A549 treated with CORT108297 at 1 μM for 4 hours (cell line): ENCODE measurements around the gene HHLA2. TPM values are rescaled to one million over a fixed set of nuclear protein-coding genes. Genes with fewer than 3 reads are reported as not detected.

Experiments
- total RNA-seq: library from RNA; stranded (reverse); fragments of 200-300 nt; extraction: Qiagen RNA extraction; gene quantifications from 5 replicates; pipeline ENCODE4 v1.2.3, GENCODE V29; 2022

The HHLA2 gene, protein sequence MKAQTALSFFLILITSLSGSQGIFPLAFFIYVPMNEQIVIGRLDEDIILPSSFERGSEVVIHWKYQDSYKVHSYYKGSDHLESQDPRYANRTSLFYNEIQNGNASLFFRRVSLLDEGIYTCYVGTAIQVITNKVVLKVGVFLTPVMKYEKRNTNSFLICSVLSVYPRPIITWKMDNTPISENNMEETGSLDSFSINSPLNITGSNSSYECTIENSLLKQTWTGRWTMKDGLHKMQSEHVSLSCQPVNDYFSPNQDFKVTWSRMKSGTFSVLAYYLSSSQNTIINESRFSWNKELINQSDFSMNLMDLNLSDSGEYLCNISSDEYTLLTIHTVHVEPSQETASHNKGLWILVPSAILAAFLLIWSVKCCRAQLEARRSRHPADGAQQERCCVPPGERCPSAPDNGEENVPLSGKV
- total RNA-seq: 0.04 to 0.13 TPM (median 0.08 TPM) in 3 of 5 replicates, not detected in the others

DNA sequence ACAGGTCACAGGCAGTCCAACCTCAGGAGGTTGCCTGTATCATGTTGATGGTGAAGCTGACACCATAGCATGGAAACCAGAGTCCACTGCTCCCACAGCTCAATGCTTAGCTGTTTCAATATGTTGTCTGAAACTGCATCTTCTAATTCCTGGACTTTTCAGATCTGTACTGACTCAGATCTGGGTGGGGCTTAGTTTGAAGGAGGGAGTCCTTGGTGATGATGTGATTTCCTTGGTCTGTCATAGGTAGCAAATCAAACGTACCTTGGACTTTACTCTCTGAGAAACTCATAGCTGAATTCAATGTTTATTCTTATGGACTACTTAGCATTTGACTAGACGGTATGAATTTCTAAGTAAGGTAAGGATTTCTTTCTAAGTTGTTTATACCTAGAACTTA is at the start of gene HHLA2:
Gene HHLA2, plus strand, starts transcription at position 310 of the 400 bp plus-strand sequence. CDS start 55,266 bp downstream, outside the sequence.

Other genes with a start within 250 kb of the HHLA2 start
- gene CD47, start 205.5 kb upstream of the HHLA2 start, total RNA-seq: 35.2 to 44.2 TPM (median 40.0 TPM) in 5 replicates
- gene IFT57, start 74.1 kb upstream of the HHLA2 start, total RNA-seq: 40.0 to 56.2 TPM (median 43.1 TPM) in 5 replicates
- gene MYH15, start 214.0 kb downstream of the HHLA2 start, total RNA-seq: 0.17 to 0.26 TPM (median 0.19 TPM) in 5 replicates